ENCODE results near the gene PBX3.

DNA sequence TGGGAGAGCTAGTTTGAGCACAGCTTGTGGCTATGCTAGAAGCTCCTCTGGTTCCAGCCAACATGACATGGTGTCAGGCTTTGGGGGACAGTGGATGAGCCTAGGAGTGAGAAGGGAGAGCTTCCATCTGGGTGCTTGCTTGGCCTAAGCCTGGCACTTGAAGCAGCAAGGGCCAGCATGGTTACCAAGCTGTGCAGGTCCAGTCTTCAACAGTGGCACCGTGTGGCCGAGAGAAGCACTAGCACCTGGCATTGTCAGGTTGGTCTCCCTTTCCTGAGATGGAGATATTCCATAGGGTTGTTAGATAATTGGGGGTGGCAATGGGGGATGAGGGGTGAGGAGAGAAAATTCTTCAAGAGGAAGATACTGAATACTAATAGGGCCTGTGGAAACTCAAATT is 261.9 kb downstream of the PBX3 start:
- TF ChIP-seq LEF1 (IDR thresholded peaks at IDR 0.05; ENCODE audit: borderline replicate concordance) (no peak), FOXA1 (IDR thresholded peaks at IDR 0.05) (no peak), SP1 (IDR thresholded peaks at IDR 0.05) (no peak)
